HG03354 (cell line): ENCODE results near the gene NPAS2.

Experiments used
- ATAC-seq: cut with Tn5 transposase; IDR thresholded peaks from one replicate; pipeline ENCODE4 v1.9.1; 2021; ENCODE audit warnings: mild to moderate bottlenecking; ENCODE audit not compliant: unreplicated experiment, poor library complexity, severe bottlenecking

NPAS2 gene

GRCh38 chr2:100818606-100819369, 1.2 kb upstream of the NPAS2 start:
- no peak for ATAC-seq

GRCh38 chr2:100820273-100820522, 259 bp downstream of the NPAS2 start:
- ATAC-seq, result no peak

- no peak for ATAC-seq
Measured at GRCh38 chr2:100820523-100821254, 750 bp downstream of the NPAS2 start.

- ATAC-seq, result no peak
Measured at GRCh38 chr2:100821255-100821910, 1.4 kb downstream of the NPAS2 start.

- ATAC-seq, result no peak
Measured at GRCh38 chr2:100821911-100822265, 1.9 kb downstream of the NPAS2 start.

GRCh38 chr2:100822587-100823248, 2.8 kb downstream of the NPAS2 start:
- ATAC-seq, result no peak

GRCh38 chr2:100823665-100824438, 3.9 kb downstream of the NPAS2 start:
- no peak for ATAC-seq

- no peak for ATAC-seq
Measured at GRCh38 chr2:100824842-100825241, 4.9 kb downstream of the NPAS2 start.

- ATAC-seq, result no peak
Measured at GRCh38 chr2:100826494-100826893, 6.6 kb downstream of the NPAS2 start.

- no peak for ATAC-seq
Measured at GRCh38 chr2:100831158-100831750, 11.3 kb downstream of the NPAS2 start.

GRCh38 chr2:100831831-100832230, 11.9 kb downstream of the NPAS2 start:
- ATAC-seq, result no peak

- no peak for ATAC-seq
Measured at GRCh38 chr2:100832885-100833284, 12.9 kb downstream of the NPAS2 start.

- ATAC-seq, result no peak
Measured at GRCh38 chr2:100833331-100833730, 13.4 kb downstream of the NPAS2 start.

GRCh38 chr2:100834221-100834620, 14.3 kb downstream of the NPAS2 start:
- no peak for ATAC-seq

GRCh38 chr2:100835006-100835659, 15.2 kb downstream of the NPAS2 start:
- no peak for ATAC-seq

- ATAC-seq, result no peak
Measured at GRCh38 chr2:100840519-100840918, 20.6 kb downstream of the NPAS2 start.

GRCh38 chr2:100842241-100842922, 22.4 kb downstream of the NPAS2 start:
- ATAC-seq, result no peak

GRCh38 chr2:100844514-100844913, 24.6 kb downstream of the NPAS2 start:
- ATAC-seq, result no peak
